HEK293 (cell line): Measurements from ENCODE around the gene EXT2.
A peak's percentile ranks its signal among the peaks of the same experiment; 100 is the strongest.

Source experiments
- CTCF ChIA-PET: fragments of 350-600 bp; formaldehyde crosslinking; extraction: SDS; loops from one replicate; lab custom pipeline; 2021; ENCODE audit warnings: antibody characterized with exemption; lab: Yijun Ruan, JAX
- POLR2A ChIA-PET: fragments of 300-600 bp; formaldehyde crosslinking; extraction: SDS; loops from one replicate; lab custom pipeline; 2020; ENCODE audit warnings: antibody characterized with exemption, inconsistent platforms; lab: Yijun Ruan, JAX
- H3K27ac ChIP-seq: fragments of 200-500 bp; sonication (Bioruptor generic); 2 replicates; pipeline ENCODE4 v1.5.1; 2014; ENCODE audit warnings: low read depth, low read length, control low read depth, inconsistent platforms; ENCODE audit errors: extremely low read depth
- H3K36me3 ChIP-seq, 2 experiments: fragments of 200-500 bp in 1 of 2; sonication (Bioruptor generic) in 1 of 2; 1 replicate in 1 of 2; 2 replicates in 1 of 2; pipeline ENCODE4 v1.5.1; 2014 to 2017; ENCODE audit warnings: inconsistent platforms in 2 of 2, low read length in 2 of 2; ENCODE audit not compliant: control insufficient read depth in 2 of 2, insufficient read depth in 1 of 2
- H3K4me1 ChIP-seq: fragments of 200-500 bp; sonication (Bioruptor generic); 2 replicates; pipeline ENCODE4 v1.5.1; 2014; ENCODE audit warnings: mild to moderate bottlenecking, low read length, inconsistent platforms; ENCODE audit not compliant: control insufficient read depth, insufficient read depth
- H3K4me3 ChIP-seq: 2 replicates; pipeline ENCODE4 v1.5.1; 2011; ENCODE audit warnings: low read depth, mild to moderate bottlenecking, control low read depth, low read length, moderate library complexity
- H3K9me3 ChIP-seq: fragments of 200-500 bp; sonication (Bioruptor generic); 2 replicates; pipeline ENCODE4 v1.5.1; 2014; ENCODE audit warnings: low read depth, low read length, inconsistent platforms; ENCODE audit not compliant: control insufficient read depth, insufficient read depth
- GLI4 ChIP-seq: fragments of 450-650 bp; formaldehyde crosslinking; IDR thresholded peaks from 2 replicates; pipeline ENCODE4 v1.5.1; 2016; ENCODE audit warnings: missing biosample characterization, missing genetic modification characterization
- MEIS1 ChIP-seq: sonication (generic); formaldehyde crosslinking; IDR thresholded peaks from 2 replicates; pipeline ENCODE4 v1.8.1; 2022; ENCODE audit warnings: missing genetic modification reagents, mild to moderate bottlenecking, borderline replicate concordance
- ZBTB1 ChIP-seq: fragments of 450-650 bp; formaldehyde crosslinking; IDR thresholded peaks from 2 replicates; pipeline ENCODE4 v1.5.1; 2016; ENCODE audit warnings: missing biosample characterization, missing genetic modification characterization
- ZBTB26 ChIP-seq: fragments of 450-650 bp; formaldehyde crosslinking; optimal IDR thresholded peaks from 2 replicates; pipeline ENCODE3; 2016; ENCODE audit warnings: missing biosample characterization, mild to moderate bottlenecking, missing genetic modification characterization
- ZNF121 ChIP-seq: fragments of 450-650 bp; formaldehyde crosslinking; IDR thresholded peaks from 2 replicates; pipeline ENCODE4 v1.5.1; 2016; ENCODE audit warnings: missing biosample characterization, missing genetic modification characterization
- ZNF175 ChIP-seq: fragments of 450-650 bp; formaldehyde crosslinking; IDR thresholded peaks from 2 replicates; pipeline ENCODE4 v1.5.1; 2016; ENCODE audit warnings: missing biosample characterization, missing genetic modification characterization
- ZNF2 ChIP-seq: fragments of 450-650 bp; formaldehyde crosslinking; IDR thresholded peaks from 2 replicates; pipeline ENCODE4 v1.5.1; 2016; ENCODE audit warnings: missing biosample characterization, missing genetic modification characterization
- ZNF214 ChIP-seq: fragments of 450-650 bp; formaldehyde crosslinking; IDR thresholded peaks from 2 replicates; pipeline ENCODE4 v1.5.1; 2017; ENCODE audit warnings: missing biosample characterization, mild to moderate bottlenecking, missing genetic modification characterization, borderline replicate concordance
- ZNF350 ChIP-seq: fragments of 450-650 bp; formaldehyde crosslinking; IDR thresholded peaks from 2 replicates; pipeline ENCODE4 v1.5.0; 2017; ENCODE audit warnings: missing biosample characterization, mild to moderate bottlenecking, missing genetic modification characterization
- ZNF48 ChIP-seq: fragments of 450-650 bp; formaldehyde crosslinking; IDR thresholded peaks from 2 replicates; pipeline ENCODE4 v1.5.1; 2016; ENCODE audit warnings: missing biosample characterization, missing genetic modification characterization
- ZNF501 ChIP-seq: fragments of 450-650 bp; formaldehyde crosslinking; IDR thresholded peaks from 2 replicates; pipeline ENCODE4 v1.5.1; 2016; ENCODE audit warnings: missing biosample characterization, missing genetic modification characterization
- ZNF549 ChIP-seq: fragments of 450-650 bp; IDR thresholded peaks from 2 replicates; pipeline ENCODE4 v1.5.1; 2018; ENCODE audit warnings: missing biosample characterization, missing genetic modification characterization, mild to moderate bottlenecking, inconsistent platforms, moderate library complexity
- ZNF560 ChIP-seq: fragments of 450-650 bp; formaldehyde crosslinking; IDR thresholded peaks from 2 replicates; pipeline ENCODE4 v1.5.1; 2017; ENCODE audit warnings: missing biosample characterization, missing genetic modification characterization, borderline replicate concordance
- ZNF571 ChIP-seq: fragments of 450-650 bp; formaldehyde crosslinking; IDR thresholded peaks from 2 replicates; pipeline ENCODE4 v1.5.0; 2017; ENCODE audit warnings: missing biosample characterization, missing genetic modification characterization
- ZNF626 ChIP-seq: fragments of 450-650 bp; sonication (Bioruptor Pico); formaldehyde crosslinking; IDR thresholded peaks from 2 replicates; pipeline ENCODE4 v1.5.1; 2018; ENCODE audit warnings: missing biosample characterization, missing genetic modification characterization, inconsistent platforms
- ZNF692 ChIP-seq: fragments of 450-650 bp; formaldehyde crosslinking; IDR thresholded peaks from 2 replicates; pipeline ENCODE4 v1.5.1; 2016; ENCODE audit warnings: missing biosample characterization, missing genetic modification characterization
- TF ChIP-seq, protein P1 (sequence below): fragments of 450-650 bp; formaldehyde crosslinking; IDR thresholded peaks from 2 replicates; pipeline ENCODE4 v1.5.1; 2016; ENCODE audit warnings: missing biosample characterization, missing genetic modification characterization
- TF ChIP-seq, protein P2 (sequence below): fragments of 450-650 bp; formaldehyde crosslinking; IDR thresholded peaks from 2 replicates; pipeline ENCODE4 v1.5.1; 2016; ENCODE audit warnings: missing biosample characterization, missing genetic modification characterization, borderline replicate concordance

Gene EXT2

DNA sequence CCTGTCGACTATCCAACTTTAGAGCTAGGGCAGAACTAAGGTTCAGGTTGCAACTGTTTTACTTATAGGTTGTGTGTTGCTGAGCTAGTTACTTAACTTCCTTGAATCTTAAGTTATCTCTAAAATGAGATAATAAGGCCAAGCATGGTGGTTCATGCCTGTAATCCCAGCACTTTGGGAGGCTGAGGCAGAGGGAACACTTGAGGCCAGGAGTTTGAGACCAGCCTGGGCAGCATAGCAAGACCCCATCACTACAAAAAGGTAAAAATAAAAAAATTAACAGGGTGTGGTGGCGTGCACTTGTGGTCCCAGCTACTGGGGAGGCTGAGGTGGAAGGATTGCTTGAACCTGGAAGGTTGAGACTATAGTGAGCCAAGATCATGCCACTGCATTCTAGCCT is 27.3 kb upstream of the EXT2 start:
- no peak overlapping the region for H3K4me3 ChIP-seq
- ChIA-PET CTCF (interaction anchor here (0.6 to 0.8 kb wide), 2 partner anchors 30 to 559 kb away, joined by 3 to 4 read pairs; no protein-coding TSS in a partner anchor), POLR2A (no interaction called here)
- H3K27ac ChIP-seq, result no peak overlapping the region
- H3K4me1 ChIP-seq, result no peaks in the 10 kb centered on the region
- no peaks in the 10 kb centered on the region for H3K9me3 ChIP-seq
- H3K36me3 ChIP-seq, result no peaks in the 10 kb centered on the region
- TF ChIP-seq ZNF571 (tag by site-specific recombination) (no peak), ZNF350 (tag by site-specific recombination) (no peak), ZNF121 (tag by site-specific recombination) (peak; percentile 82)
- TF ChIP-seq, protein P1, sequence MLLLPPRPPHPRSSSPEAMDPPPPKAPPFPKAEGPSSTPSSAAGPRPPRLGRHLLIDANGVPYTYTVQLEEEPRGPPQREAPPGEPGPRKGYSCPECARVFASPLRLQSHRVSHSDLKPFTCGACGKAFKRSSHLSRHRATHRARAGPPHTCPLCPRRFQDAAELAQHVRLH (tag by site-specific recombination), result no peak
- TF ChIP-seq, all 188 proteins: peak for 1

- peaks cover 0 to 3% of the 10 kb centered on the region in 2 experiments; a peak in 1 of 3 replicates for H3K36me3 ChIP-seq
- CTCF ChIA-PET, result interaction anchor here (0.6 to 1.4 kb wide), 5 partner anchors 18 to 433 kb away, joined by 3 to 4 read pairs (median 3); no protein-coding TSS in a partner anchor
- no peak overlapping the region for H3K27ac ChIP-seq
- H3K4me3 ChIP-seq, result no peak overlapping the region
- TF ChIP-seq ZNF626 (tag by site-specific recombination) (no peak), MEIS1 (CRISPR knock-in tag) (no peak), ZNF560 (tag by site-specific recombination) (no peak), ZNF2 (tag by site-specific recombination) (no peak), ZNF175 (tag by site-specific recombination) (no peak), ZNF692 (no peak), ZNF501 (tag by site-specific recombination) (no peak), ZBTB1 (tag by site-specific recombination) (no peak), ZBTB26 (no peak), GLI4 (tag by site-specific recombination) (no peak), ZNF549 (tag by site-specific recombination) (no peak), ZNF48 (tag by site-specific recombination) (no peak), ZNF214 (tag by site-specific recombination) (no peak)
- TF ChIP-seq, protein P2, sequence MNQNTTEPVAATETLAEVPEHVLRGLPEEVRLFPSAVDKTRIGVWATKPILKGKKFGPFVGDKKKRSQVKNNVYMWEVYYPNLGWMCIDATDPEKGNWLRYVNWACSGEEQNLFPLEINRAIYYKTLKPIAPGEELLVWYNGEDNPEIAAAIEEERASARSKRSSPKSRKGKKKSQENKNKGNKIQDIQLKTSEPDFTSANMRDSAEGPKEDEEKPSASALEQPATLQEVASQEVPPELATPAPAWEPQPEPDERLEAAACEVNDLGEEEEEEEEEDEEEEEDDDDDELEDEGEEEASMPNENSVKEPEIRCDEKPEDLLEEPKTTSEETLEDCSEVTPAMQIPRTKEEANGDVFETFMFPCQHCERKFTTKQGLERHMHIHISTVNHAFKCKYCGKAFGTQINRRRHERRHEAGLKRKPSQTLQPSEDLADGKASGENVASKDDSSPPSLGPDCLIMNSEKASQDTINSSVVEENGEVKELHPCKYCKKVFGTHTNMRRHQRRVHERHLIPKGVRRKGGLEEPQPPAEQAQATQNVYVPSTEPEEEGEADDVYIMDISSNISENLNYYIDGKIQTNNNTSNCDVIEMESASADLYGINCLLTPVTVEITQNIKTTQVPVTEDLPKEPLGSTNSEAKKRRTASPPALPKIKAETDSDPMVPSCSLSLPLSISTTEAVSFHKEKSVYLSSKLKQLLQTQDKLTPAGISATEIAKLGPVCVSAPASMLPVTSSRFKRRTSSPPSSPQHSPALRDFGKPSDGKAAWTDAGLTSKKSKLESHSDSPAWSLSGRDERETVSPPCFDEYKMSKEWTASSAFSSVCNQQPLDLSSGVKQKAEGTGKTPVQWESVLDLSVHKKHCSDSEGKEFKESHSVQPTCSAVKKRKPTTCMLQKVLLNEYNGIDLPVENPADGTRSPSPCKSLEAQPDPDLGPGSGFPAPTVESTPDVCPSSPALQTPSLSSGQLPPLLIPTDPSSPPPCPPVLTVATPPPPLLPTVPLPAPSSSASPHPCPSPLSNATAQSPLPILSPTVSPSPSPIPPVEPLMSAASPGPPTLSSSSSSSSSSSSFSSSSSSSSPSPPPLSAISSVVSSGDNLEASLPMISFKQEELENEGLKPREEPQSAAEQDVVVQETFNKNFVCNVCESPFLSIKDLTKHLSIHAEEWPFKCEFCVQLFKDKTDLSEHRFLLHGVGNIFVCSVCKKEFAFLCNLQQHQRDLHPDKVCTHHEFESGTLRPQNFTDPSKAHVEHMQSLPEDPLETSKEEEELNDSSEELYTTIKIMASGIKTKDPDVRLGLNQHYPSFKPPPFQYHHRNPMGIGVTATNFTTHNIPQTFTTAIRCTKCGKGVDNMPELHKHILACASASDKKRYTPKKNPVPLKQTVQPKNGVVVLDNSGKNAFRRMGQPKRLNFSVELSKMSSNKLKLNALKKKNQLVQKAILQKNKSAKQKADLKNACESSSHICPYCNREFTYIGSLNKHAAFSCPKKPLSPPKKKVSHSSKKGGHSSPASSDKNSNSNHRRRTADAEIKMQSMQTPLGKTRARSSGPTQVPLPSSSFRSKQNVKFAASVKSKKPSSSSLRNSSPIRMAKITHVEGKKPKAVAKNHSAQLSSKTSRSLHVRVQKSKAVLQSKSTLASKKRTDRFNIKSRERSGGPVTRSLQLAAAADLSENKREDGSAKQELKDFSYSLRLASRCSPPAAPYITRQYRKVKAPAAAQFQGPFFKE (tag by site-specific recombination), result no peak
- POLR2A ChIA-PET, result no interaction called here
- H3K9me3 ChIP-seq, result no peaks in the 10 kb centered on the region
- no peaks in the 10 kb centered on the region for H3K4me1 ChIP-seq
Observed at GRCh38 chr11:44071157-44071556, 24.3 kb upstream of the EXT2 start.
